MM.1S (cell line): ENCODE measurements around the gene UBE2E3.

Source experiments
- CTCF ChIP-seq: fragments of 300-600 bp; sonication (generic); IDR thresholded peaks from 2 replicates; pipeline ENCODE4 v1.5.1; 2016; ENCODE audit warnings: antibody characterized with exemption, low read length, mixed read lengths
- EZH2 ChIP-seq: fragments of 300-600 bp; sonication (generic); optimal IDR thresholded peaks from 2 replicates; pipeline ENCODE3; 2017; ENCODE audit warnings: low read depth, mild to moderate bottlenecking, antibody characterized with exemption, low read length, mixed read lengths

GRCh38 chr2:181004647-181005325 lies 24.4 kb downstream of the UBE2E3 start:
- TF ChIP-seq EZH2, result no peak
- TF ChIP-seq CTCF, result no peak
